ENCODE results near the gene ZNF526. TPM values are rescaled to one million over a fixed set of nuclear protein-coding genes. Genes with fewer than 3 reads are reported as not detected.

The ZNF526 gene
- total RNA-seq, 1 donor from 2014 or later: 9.6 TPM

DNA sequence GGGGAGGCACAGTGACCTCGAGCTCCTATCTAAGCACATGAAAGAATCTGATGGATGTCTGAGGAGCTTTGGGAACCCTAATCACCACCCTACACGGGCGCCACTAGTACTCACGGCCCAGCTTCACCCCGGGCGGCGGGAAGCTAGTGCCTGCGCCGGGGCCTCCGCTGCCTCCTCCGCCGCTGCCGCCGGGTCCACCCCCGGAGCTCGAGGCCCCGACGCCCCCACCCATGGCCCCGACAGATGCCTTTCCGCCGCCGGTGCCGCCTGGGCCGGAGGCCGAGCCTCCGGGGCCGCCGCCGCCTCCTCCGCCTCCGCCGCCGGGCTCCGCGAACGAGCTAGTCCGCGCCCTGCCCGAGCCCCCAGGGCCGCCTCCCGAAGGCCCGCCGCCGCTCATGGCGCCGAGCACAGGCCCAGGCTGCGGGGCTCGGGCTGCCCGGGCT lies 22.0 kb downstream of the ZNF526 start:
- Histone ChIP-seq H3K36me3 (peaks cover 11% of the 10 kb centered on the region), H3K9me3 (no peaks in the 10 kb centered on the region), H3K4me1 (peaks cover 32% of the 10 kb centered on the region), H3K27me3 (no peaks in the 10 kb centered on the region), H3K27ac (peak overlapping the region; percentile 87), H3K4me3 (peak overlapping the region; percentile 88)
- intact Hi-C loops (cut with DNase I): no loop called here
- TF ChIP-seq, protein P1, sequence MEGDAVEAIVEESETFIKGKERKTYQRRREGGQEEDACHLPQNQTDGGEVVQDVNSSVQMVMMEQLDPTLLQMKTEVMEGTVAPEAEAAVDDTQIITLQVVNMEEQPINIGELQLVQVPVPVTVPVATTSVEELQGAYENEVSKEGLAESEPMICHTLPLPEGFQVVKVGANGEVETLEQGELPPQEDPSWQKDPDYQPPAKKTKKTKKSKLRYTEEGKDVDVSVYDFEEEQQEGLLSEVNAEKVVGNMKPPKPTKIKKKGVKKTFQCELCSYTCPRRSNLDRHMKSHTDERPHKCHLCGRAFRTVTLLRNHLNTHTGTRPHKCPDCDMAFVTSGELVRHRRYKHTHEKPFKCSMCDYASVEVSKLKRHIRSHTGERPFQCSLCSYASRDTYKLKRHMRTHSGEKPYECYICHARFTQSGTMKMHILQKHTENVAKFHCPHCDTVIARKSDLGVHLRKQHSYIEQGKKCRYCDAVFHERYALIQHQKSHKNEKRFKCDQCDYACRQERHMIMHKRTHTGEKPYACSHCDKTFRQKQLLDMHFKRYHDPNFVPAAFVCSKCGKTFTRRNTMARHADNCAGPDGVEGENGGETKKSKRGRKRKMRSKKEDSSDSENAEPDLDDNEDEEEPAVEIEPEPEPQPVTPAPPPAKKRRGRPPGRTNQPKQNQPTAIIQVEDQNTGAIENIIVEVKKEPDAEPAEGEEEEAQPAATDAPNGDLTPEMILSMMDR (IDR thresholded peaks at IDR 0.05): no peak
- DNase-seq: no peak
- no peak for ATAC-seq

DNA sequence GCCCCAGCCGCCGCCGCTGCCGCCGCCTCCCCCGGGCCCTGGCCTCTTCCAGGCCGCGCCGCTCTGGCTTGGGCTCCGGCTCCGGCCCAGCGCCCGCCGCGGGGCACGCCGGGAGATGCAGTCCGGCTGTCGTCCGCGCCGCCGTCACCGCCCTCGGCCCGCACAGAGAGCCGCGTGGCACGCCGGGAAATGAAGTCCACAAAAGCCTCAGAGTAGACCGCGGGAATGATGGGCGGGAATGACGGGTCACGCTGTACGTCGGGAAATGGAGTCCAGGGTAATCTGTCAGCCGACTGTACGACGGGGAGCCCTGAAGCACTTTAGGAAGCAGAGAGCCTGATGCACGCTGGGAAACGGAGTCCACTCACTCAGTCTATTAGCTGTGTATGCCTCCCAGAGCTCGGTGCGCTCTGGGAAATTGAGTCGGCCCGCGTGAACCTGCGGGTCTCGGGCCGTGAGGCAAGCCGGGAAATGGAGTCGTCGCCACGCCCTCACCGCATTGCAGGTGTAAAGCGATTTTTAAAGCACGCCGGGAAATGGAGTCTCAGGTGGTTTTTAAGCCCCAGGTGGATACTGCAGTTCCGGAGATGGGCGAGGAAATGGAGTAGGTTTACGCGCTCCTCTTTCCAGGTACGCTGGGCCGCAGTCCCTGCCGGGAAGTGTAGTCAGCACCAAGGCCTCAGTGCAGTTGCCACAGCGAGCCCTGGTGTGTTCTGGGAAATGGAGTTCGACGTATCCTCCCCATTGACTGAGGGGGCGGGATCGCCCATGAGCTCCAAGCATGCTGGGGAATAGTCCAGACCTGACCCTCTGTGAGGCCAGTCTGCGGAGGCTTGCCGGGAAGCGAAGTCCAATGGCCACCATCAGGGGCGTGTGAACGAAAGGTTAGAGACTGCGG lies 22.6 kb downstream of the ZNF526 start, which contains the start of gene GSK3A:
TSS of gene GSK3A (minus strand) at position 91 of the 898 bp plus-strand sequence. CDS start 137 bp downstream, outside the sequence.
- Histone ChIP-seq H3K36me3 (peaks cover 11% of the 10 kb centered on the region), H3K4me1 (peaks cover 32% of the 10 kb centered on the region), H3K4me3 (peak within 1 kb of the TSS; percentile 88), H3K27ac (peak within 1 kb of the TSS; percentile 90), H3K9me3 (no peaks in the 10 kb centered on the region), H3K27me3 (no peaks in the 10 kb centered on the region)
- intact Hi-C loops (cut with DNase I): no loop called here
- DNase-seq (peak; percentile 99), ATAC-seq (peak; percentile 88)
- TF ChIP-seq, protein P1 (IDR thresholded peaks at IDR 0.05): no peak

DNA sequence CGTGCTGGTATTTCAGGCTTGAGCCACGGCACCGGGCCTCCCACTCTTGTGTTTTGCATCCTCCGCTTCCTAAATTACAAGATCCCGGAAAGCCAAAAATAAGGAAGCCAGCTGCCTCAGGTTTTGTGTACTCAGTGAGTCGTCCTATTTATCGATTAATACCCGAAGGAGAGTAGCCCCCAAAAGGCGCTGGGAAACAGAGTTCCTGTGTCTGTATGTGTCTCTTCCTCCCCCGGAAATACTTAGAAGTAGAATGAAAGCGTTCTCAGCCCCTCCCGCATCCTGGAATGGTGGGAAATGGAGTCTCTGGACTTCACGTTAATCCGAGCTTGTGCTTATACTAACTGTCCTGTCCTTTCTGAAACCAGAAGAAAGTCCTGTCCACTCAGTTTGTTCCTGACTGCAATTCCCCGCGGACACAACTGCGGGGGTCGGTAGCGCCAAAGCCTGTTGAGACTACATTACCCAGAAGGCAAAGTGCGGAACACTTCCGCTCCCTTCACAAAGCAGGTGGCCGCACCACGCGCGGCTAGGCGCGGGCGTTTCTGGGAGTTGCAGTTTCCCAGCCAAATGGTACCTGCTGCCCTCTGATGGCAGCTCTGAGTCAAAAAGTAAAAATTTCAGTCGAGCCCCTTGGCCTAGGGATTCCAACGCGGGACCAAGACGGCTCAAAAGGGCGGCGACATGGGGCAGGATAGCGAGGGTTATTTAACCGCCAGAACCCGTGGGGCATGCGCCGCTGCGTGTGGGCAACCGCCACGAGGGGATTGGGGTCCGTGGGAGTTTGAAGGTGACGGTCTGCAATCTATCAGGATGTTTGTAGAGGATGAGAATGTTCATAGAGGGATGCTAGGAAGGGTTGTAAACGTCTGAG lies 24.5 kb downstream of the ZNF526 start:
- Histone ChIP-seq H3K4me3 (peak overlapping the region; percentile 88), H3K36me3 (peaks cover 8% of the 10 kb centered on the region), H3K27ac (peak overlapping the region; percentile 90), H3K27me3 (no peaks in the 10 kb centered on the region), H3K4me1 (peaks cover 32% of the 10 kb centered on the region), H3K9me3 (no peaks in the 10 kb centered on the region)
- ATAC-seq: peak; percentile 66
- peak; percentile 96 for DNase-seq
- intact Hi-C loops (cut with DNase I): no loop called here
- TF ChIP-seq, protein P1 (IDR thresholded peaks at IDR 0.05): peak; percentile 63

DNA sequence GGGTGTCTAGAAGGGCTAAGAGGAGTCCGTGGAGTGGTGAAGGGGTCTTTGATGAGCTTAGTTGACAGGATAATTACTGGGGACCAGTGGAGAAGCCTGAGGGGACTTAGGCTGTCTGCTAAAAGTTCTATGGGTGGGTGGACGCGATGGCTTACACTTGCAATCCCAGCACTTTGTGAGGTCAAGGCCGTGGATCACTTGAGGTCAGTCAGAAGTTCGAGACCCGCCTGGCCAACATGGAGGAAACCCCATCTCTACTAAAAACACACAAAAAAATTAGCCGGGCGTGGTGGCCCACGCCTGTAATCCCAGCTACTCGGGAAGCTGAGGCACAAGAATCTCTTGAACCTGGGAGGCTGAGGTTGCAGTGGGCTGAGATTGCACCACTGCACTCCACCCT lies 25.1 kb downstream of the ZNF526 start:
- ATAC-seq (no peak), DNase-seq (no peak)
- H3K9me3 ChIP-seq: no peaks in the 10 kb centered on the region
- intact Hi-C loops (cut with DNase I): no loop called here
- peaks cover 35% of the 10 kb centered on the region for H3K4me1 ChIP-seq
- H3K27ac ChIP-seq: peak overlapping the region; percentile 90
- peaks cover 12% of the 10 kb centered on the region for H3K36me3 ChIP-seq
- no peaks in the 10 kb centered on the region for H3K27me3 ChIP-seq
- TF ChIP-seq, protein P1 (IDR thresholded peaks at IDR 0.05): no peak
- peak overlapping the region; percentile 88 for H3K4me3 ChIP-seq

DNA sequence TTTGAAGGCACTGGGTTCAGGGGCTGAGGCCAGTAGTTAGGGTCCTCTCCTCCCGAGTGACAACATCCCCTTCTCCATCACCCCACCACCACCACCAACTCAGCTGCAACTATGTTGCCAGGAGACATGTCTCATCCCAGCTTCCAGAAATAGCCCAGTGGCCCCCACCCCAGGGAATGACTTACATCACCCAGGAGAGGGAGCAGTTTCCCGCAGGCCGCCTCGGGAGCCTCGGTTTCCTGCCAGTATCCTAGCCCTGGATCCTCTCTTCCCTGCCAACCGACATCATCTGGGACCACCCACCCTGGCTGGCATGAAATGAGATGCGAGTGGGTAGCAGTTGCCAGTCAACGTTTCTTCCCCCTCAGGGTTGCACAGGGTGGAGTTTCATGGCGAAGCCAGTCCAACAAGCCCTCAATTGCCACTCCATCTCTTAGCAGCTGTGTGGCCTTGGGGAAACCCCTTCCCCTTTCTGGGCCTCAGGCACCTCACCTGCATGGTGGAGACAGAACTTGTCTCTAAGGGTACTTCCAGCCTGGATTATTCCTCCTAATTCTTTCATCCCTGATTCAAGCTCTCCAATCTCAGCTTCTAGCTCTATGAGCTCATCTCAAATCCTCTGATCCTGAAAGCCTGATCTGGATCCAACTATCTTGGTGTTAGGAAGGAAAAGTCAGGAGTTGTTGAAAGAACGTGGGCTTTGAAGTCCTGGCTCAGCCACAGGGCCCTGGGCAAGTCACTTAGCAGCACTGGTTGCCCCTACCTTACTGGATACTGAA lies 26.2 kb downstream of the ZNF526 start:
- ATAC-seq: no peak
- TF ChIP-seq, protein P1 (IDR thresholded peaks at IDR 0.05): peak; percentile 56

More for the DNA sequence above, 26.2 kb downstream of the ZNF526 start:
- Histone ChIP-seq H3K27ac (no peak overlapping the region), H3K36me3 (peaks cover 12% of the 10 kb centered on the region), H3K4me1 (peaks cover 34% of the 10 kb centered on the region), H3K4me3 (no peak overlapping the region), H3K27me3 (no peaks in the 10 kb centered on the region), H3K9me3 (no peaks in the 10 kb centered on the region)
- peak; percentile 76 for DNase-seq
- intact Hi-C loops (cut with DNase I): no loop called here

All from upper lobe of right lung (tissue), 1 donor.